Stimulated activated naive CD8-positive, alpha-beta T cell treated with anti-CD3 and anti-CD28 coated beads, Interleukin-15, amount 100 ng/mL, for 72 hours (primary cell): Measurements from ENCODE around the gene RBM28.
"Not testable (repeated sequence)": the region's sequence is repeated elsewhere in the genome, so short reads cannot be mapped to it uniquely, and the experiment has no call there.

Experiments
- ATAC-seq: fragments of 150-1000 bp; cut with Tn5 transposase; 2 replicates; pipeline ENCODE4 v1.10.0; 2021; ENCODE audit warnings: mild to moderate bottlenecking, moderate library complexity
- DNase-seq, 2 donors: peaks; one replicate each; pipeline ENCODE4 v3.0.0; 2021 to 2022
- H3K27ac Mint-ChIP-seq, 2 donors: one replicate each; pipeline ENCODE4 v1.8.0; 2022; ENCODE audit warnings: mild to moderate bottlenecking in 2 of 2, mixed read lengths in 2 of 2, moderate library complexity in 2 of 2
- H3K27me3 Mint-ChIP-seq: one replicate; pipeline ENCODE4 v1.8.0; 2022; ENCODE audit warnings: mixed read lengths
- H3K4me1 Mint-ChIP-seq: one replicate; pipeline ENCODE4 v1.8.0; 2022; ENCODE audit warnings: mild to moderate bottlenecking, mixed read lengths
- H3K4me3 Mint-ChIP-seq, 2 donors: one replicate each; pipeline ENCODE4 v1.8.0; 2022; ENCODE audit warnings: mild to moderate bottlenecking in 2 of 2, mixed read lengths in 2 of 2, moderate library complexity in 1 of 2
- H3K9me3 Mint-ChIP-seq, 2 donors: one replicate each; pipeline ENCODE4 v1.8.0; 2022; ENCODE audit warnings: mixed read lengths in 2 of 2

RBM28 gene

GRCh38 chr7:128299109-128299607 is 44.5 kb downstream of the RBM28 start:
- Mint-ChIP-seq H3K9me3 (no peaks in the 10 kb centered on the region), H3K27ac (peak overlapping the region in 1 of 2 donors; percentile 10), H3K27me3 (no peaks in the 10 kb centered on the region), H3K4me3 (no peak overlapping the region), H3K4me1 (no peaks in the 10 kb centered on the region)
- ATAC-seq: no peak
- DNase-seq: no peak

DNA sequence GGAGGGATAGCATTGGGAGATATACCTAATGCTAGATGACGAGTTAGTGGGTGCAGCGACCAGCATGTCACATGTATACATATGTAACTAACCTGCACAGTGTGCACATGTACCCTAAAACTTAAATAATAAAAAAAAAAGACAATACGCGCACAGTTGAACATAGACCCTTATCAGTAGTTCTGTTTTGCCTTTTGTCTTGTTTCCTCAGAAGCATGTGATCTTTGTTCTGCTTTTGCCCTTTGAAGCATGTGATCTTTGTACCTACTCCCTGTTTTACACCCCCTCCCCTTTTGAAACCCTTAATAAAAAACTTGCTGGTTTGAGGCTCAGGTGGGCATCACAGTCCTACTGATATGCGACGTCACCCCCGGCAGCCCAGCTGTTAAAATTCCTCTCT is 45.7 kb downstream of the RBM28 start:
- H3K27me3 Mint-ChIP-seq, DNase-seq, H3K4me3 Mint-ChIP-seq, ATAC-seq, H3K27ac Mint-ChIP-seq, H3K9me3 Mint-ChIP-seq, H3K4me1 Mint-ChIP-seq: not testable (repeated sequence)

GRCh38 chr7:128287556-128287955 is 56.2 kb downstream of the RBM28 start:
- DNase-seq (no peak), ATAC-seq (no peak)
- Mint-ChIP-seq H3K27me3 (no peaks in the 10 kb centered on the region), H3K9me3 (no peaks in the 10 kb centered on the region), H3K27ac (no peak overlapping the region), H3K4me1 (no peaks in the 10 kb centered on the region), H3K4me3 (no peak overlapping the region)

GRCh38 chr7:128284102-128284501 is 59.6 kb downstream of the RBM28 start:
- Mint-ChIP-seq H3K27me3 (no peaks in the 10 kb centered on the region), H3K4me1 (no peaks in the 10 kb centered on the region), H3K27ac (no peak overlapping the region), H3K4me3 (no peak overlapping the region), H3K9me3 (peaks cover 14 to 17% of the 10 kb centered on the region in 2 donors)
- no peak for DNase-seq
- no peak for ATAC-seq

DNA sequence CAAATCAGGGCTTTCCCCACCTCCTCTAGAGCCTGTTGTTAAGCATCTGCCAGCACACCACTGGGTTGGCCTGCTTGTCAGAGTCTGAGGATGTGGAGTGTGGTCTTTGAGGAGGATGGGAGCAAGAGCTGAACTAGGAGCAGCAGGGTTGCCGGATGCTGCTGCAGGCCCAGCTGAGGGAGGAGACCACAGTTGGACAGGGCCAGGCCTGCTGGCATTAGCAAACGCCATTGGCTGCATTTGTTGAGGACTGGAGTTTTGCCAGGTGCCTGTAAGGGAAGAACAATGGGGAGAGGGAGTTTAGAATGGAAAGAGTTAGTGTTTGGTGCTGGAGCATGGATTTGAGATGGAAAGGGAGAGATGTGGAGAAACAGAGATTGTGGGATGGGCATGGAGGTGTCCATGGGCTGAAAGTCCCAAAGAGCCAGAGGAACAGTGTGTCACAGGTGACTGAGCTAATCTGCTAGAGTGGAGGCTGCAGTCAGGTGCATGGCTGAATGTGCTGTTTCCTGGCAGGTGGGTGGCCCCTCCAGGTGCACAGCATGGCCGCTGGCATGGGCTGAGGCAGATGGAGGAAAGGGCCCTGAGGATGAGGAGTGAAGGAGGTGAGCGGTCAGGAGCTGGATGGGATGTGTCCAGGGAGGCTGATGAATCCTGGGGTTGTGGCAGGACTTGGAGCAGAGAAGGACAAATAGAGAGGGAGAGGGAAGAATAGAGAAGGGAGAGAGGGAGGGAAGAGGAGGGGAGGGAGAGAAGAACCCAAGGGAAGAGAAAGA is 61.9 kb downstream of the RBM28 start:
- peaks cover 21 to 22% of the 10 kb centered on the region in 2 donors for H3K9me3 Mint-ChIP-seq
- no peak overlapping the region for H3K27ac Mint-ChIP-seq
- DNase-seq (no peak), ATAC-seq (no peak)
- H3K4me3 Mint-ChIP-seq: no peak overlapping the region
- H3K27me3 Mint-ChIP-seq: no peaks in the 10 kb centered on the region
- H3K4me1 Mint-ChIP-seq: no peaks in the 10 kb centered on the region

DNA sequence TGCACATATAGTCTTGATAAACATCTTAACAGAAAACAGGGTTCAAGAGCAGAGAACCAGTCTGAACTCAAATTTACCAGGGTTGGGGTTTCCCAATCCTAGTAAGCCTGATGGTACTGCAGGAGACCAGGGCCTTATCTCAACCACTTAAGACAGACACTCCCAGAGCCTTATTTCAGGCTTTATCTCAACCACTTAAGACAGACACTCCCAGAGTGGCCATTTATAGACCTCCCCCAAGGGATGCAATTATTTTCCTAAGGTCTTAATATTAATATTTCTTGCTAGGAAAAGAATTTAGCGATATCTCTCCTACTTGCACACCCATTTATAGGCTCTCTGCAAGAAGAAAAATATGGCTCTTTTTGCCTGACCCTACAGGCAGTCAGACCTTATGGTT is 63.3 kb downstream of the RBM28 start:
- not testable (repeated sequence) for H3K27ac Mint-ChIP-seq, H3K27me3 Mint-ChIP-seq, DNase-seq, H3K4me3 Mint-ChIP-seq, ATAC-seq, H3K4me1 Mint-ChIP-seq
- peaks cover 21 to 22% of the 10 kb centered on the region in 2 donors for H3K9me3 Mint-ChIP-seq

GRCh38 chr7:128279124-128279713 is 64.5 kb downstream of the RBM28 start:
- no peak overlapping the region for H3K27ac Mint-ChIP-seq
- no peak for DNase-seq
- H3K4me1 Mint-ChIP-seq: peaks cover 6% of the 10 kb centered on the region
- ATAC-seq: no peak
- no peaks in the 10 kb centered on the region for H3K27me3 Mint-ChIP-seq
- H3K4me3 Mint-ChIP-seq: no peak overlapping the region
- H3K9me3 Mint-ChIP-seq: peaks cover 21 to 22% of the 10 kb centered on the region in 2 donors

GRCh38 chr7:128278366-128278765 is 65.3 kb downstream of the RBM28 start:
- no peak overlapping the region for H3K4me3 Mint-ChIP-seq
- peaks cover 6% of the 10 kb centered on the region for H3K4me1 Mint-ChIP-seq
- H3K27me3 Mint-ChIP-seq: no peaks in the 10 kb centered on the region
- ATAC-seq (no peak), DNase-seq (no peak)
- H3K27ac Mint-ChIP-seq: no peak overlapping the region
- H3K9me3 Mint-ChIP-seq: peaks cover 21 to 22% of the 10 kb centered on the region in 2 donors

GRCh38 chr7:128275681-128276080 is 68.0 kb downstream of the RBM28 start:
- Mint-ChIP-seq H3K4me3 (no peak overlapping the region), H3K4me1 (peaks cover 6% of the 10 kb centered on the region), H3K27ac (no peak overlapping the region), H3K9me3 (peaks cover 13 to 16% of the 10 kb centered on the region in 2 donors), H3K27me3 (peaks cover 26% of the 10 kb centered on the region)
- ATAC-seq: no peak
- DNase-seq: no peak

DNA sequence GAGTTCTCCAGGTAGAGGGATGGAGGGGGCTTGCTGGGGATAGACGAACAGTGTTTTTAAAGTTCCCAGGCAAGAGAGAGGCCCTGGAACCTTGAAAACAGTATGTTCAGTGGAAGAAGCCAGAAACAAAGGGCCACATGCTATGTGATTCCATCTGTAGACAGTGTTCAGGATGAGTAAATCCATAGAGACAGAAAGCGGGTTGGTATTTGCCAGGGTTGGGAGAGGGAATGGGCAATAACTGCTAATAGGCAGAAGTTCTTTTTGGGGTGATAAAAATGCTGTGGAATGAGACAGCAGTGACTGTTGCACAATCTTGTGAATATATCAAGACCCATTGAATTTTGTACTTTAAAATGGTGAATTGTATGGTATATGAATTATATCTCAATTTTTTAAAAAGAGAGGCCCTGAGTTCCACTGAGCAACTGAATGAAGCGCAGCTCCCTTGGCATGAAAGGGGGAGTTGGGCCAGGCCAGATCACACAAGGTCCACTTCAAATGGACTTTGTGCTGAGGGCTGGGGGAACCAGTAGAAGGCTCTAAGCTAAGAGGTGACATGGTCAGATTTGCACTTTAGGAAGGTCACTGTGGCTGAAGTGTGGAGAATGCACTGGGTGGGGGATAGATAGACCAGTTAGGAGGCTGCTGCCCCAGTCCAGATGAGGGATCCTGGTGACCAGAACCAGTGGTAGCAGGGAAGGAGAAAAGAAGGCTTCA is 68.7 kb downstream of the RBM28 start:
- DNase-seq (no peak), ATAC-seq (no peak)
- Mint-ChIP-seq H3K4me3 (no peak overlapping the region), H3K4me1 (peaks cover 6% of the 10 kb centered on the region), H3K27ac (no peak overlapping the region), H3K9me3 (peaks cover 10 to 13% of the 10 kb centered on the region in 2 donors), H3K27me3 (peaks cover 32% of the 10 kb centered on the region)

DNA sequence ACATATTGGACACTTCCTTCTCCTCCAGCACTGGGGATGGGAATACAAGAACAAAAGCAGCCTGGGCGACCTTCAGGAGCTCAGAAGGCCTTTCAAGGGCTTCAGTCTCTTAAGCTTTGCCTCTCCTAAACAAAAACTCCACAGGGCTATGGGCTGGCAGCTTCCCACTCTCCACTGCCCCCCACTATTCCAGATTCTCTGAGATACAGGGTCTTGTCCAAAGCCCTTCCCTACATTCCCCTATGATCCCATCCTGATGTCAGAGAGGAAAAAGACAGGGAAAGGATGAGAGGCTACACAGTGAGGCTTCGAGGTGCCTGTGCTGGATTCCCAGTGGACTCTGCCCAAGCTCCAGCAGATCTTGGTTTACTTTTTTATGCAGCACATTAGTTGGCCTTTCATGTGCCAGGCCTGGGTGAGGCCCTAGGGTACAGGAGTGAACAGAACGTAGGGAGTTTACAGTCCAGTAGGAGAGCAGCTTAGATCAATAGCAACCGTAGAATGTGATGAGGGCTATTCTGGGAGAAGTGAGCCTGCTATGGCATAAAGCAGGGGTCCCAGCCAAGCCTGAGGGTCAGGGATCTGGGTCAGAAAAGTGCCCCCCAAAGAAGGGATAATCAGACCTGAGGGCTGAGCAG is 69.3 kb downstream of the RBM28 start:
- no peak for DNase-seq
- Mint-ChIP-seq H3K27ac (peak overlapping the region in 1 of 2 donors; percentile 43), H3K9me3 (peaks cover 5 to 8% of the 10 kb centered on the region in 2 donors), H3K4me1 (peaks cover 6% of the 10 kb centered on the region), H3K27me3 (peaks cover 39% of the 10 kb centered on the region), H3K4me3 (no peak overlapping the region)
- no peak for ATAC-seq

- ATAC-seq (no peak), DNase-seq (no peak)
- no peak overlapping the region for H3K4me3 Mint-ChIP-seq
- no peak overlapping the region for H3K27ac Mint-ChIP-seq
- H3K27me3 Mint-ChIP-seq: peaks cover 62% of the 10 kb centered on the region
- H3K9me3 Mint-ChIP-seq: no peaks in the 10 kb centered on the region
- peaks cover 6% of the 10 kb centered on the region for H3K4me1 Mint-ChIP-seq
Measured at GRCh38 chr7:128271942-128272481, 71.7 kb downstream of the RBM28 start.

GRCh38 chr7:128271471-128271941 is 72.2 kb downstream of the RBM28 start:
- Mint-ChIP-seq H3K4me1 (peaks cover 6% of the 10 kb centered on the region), H3K9me3 (no peaks in the 10 kb centered on the region), H3K4me3 (no peak overlapping the region), H3K27ac (no peak overlapping the region), H3K27me3 (peaks cover 67% of the 10 kb centered on the region)
- no peak for DNase-seq
- ATAC-seq: peak; percentile 28

DNA sequence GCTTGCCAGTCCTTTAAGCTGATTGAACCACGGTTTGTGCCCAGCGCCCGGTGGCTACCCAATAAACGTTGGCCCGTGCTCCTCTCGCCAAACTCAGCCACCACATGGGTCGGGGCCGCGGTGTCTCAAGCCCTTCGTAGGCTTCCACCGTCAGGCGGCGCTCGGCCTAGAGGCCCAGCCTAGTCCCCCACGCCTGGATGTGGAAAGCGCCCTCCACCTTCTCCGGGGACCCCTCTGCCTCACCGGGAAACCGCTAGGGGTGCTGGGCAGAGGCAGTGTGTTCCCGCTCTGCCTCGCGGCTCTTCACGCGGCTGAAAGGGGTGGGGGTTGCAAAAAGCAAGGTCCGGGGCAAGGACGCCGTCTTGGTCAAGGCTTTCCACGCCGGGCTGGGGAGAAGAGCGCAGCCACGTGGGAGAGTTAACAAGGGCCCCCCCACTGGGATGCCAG is 72.9 kb downstream of the RBM28 start:
- no peak for DNase-seq
- peaks cover 68% of the 10 kb centered on the region for H3K27me3 Mint-ChIP-seq
- no peak for ATAC-seq
- peaks cover 2% of the 10 kb centered on the region for H3K4me1 Mint-ChIP-seq
- H3K4me3 Mint-ChIP-seq: no peak overlapping the region
- H3K27ac Mint-ChIP-seq: no peak overlapping the region
- H3K9me3 Mint-ChIP-seq: no peaks in the 10 kb centered on the region

- ATAC-seq (no peak), DNase-seq (no peak)
- no peak overlapping the region for H3K27ac Mint-ChIP-seq
- H3K4me3 Mint-ChIP-seq: no peak overlapping the region
- H3K27me3 Mint-ChIP-seq: peaks cover 67% of the 10 kb centered on the region
- no peaks in the 10 kb centered on the region for H3K4me1 Mint-ChIP-seq
- no peaks in the 10 kb centered on the region for H3K9me3 Mint-ChIP-seq
Measured at GRCh38 chr7:128268233-128268632, 75.5 kb downstream of the RBM28 start.
